Measurements from ENCODE around the gene KIAA0930.

The KIAA0930 gene

DNA sequence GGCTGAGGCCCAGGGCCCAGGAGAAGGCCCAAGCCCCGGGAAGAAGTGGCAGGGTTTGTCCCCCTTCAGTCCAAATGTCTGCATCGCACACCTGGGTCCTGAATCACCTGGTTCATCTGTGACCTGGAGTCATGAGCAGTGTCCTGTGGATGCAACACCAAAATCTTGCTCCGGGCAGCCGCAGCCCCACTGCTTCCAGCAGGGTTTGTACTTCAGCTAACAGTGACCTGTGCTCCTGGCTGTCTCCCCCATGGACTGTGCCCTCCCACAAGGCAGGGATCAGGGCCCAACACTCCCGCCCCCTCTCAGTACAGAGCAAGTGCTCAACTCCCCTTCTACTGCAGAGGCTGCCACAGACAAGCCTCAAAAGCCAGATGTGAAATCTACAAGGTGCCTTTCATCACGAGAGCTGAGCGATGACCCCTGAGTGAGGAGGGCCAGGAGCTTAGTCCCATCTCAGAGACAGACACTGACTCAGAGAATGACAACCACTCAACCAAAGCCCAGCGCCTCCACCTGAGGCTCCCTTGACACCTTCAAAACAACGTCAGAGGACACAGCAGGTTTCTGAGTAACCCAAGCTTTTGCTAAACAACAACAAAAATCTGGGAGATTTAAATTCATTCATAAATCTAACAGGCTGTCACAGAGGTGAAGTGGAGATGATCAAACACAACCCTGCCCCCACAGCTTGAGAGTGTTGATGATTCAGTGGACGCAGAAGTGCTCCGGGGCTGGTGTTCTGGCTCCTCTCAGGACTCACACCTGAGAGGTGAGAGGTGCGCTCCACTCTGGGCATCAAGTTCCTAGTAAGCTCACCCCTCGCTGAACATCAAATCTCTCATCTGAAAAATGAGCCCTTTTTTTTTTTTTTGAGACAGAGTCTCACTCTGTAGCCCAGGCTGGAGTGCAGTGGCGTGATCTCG lies 3.4 kb downstream of the KIAA0930 start:
- no peak for DNase-seq

DNA sequence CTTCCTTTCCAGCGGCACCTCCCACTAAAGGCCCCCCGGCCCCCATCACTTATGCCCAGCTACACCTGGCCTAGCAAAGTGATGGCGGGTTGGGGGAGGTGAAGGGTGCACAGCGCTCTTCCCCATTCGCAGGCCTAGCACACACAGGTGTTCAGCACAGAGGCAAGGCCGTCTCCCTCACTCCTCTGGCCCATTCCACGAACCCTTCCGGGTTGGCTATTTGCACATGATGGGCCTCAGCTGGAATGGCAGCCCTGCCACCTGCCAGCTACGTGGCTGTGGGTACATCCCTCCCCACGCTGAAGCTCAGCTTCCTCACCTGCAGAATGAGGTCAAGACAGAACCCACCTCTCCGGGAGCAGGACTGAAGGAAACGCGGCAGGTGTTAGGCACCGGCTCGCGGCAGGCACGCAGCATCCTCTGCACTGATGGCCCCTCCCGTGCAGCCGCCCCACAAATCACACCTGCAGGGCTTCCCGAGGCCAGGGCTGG lies 4.8 kb downstream of the KIAA0930 start:
- no peak for DNase-seq

DNA sequence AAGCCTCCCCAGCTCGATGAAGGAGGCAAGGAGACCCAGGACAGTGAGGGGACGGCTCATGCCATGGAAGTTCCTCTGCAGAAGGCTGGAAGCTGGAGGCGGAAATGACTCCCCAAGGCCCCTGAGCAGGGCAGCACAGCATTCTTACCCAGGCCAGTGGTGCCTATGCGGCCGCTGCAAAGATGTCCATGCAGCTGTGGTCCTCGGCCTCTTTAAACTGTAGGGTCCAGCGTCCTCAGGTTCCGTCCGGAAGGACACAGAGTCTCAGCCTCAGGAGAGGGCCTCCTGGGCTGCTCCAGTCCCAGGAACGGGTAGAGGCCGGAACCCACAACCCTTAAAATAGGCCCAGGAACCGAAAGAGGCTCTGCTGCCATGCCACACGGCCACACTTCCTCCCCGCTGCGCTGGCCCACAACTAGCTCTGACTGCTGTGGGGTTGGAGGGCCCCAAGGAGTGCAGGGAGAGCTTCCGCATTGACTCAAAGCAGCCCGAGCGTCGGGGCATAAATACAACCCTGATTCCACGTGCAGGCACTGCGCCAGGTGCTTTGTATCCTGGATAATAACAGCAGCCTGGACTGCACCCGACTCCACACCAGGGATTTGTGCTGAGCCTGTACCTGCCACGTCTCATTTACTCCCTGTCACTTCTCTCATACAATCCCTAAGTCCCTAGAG lies 5.5 kb downstream of the KIAA0930 start:
- DNase-seq = no peak

DNA sequence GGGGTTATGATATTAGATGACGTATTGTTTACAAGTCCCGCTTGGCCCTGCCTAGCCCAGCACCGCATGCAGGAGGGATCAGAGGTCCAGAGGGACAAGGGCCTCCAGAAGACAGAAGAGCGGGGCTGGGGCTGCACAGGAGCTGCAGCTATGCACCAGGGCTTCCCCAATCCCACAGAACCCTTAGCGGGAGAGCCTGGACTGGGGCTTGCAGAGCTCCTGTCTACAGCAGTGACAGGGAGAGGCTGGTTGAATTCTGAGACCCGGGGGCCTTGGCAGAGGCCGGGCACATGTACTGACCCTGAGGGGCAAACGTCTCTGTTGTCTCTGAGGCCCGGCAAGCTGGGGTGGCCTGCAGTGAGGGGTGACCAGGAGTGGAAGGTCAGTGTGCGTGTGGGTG lies 6.9 kb downstream of the KIAA0930 start:
- DNase-seq = no peak

DNA sequence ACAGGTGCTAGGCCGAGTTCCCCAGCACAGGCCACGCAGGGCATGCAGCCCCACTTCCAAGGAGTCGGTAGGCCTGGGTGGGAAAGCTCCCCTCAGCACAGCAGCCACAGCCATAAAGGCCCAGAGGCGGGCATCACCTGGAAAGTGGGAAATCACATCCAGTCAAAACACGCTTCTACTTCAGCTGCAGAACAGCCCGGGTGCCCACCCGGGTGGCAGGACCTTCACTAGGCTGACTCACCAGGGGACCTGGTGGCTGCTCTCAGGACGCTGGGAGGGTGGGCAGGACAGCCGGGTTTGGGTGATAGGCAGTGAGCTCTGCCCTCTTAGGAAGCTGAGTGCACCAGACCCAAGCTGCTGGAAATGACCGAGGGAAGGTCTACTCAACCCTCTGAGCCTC lies 7.3 kb downstream of the KIAA0930 start:
- no peak for DNase-seq

DNA sequence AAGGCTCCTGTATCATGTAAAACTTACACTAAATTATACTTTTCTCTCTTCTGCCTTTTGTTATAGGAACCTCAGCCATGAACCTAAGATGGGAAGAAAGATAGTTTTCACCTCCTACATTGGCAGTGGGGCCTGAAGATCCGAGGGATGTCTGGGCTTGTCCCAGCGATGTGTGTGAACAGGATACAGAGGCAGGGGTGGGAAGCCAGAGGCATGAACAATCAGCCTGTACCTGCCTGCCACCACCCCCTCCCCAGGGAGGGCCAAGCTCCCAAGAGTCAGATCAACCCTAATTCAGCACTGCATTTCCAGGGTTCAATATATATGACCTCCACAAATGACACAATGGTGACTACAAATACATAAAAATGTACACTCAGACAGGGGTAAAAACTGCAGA lies 9.4 kb downstream of the KIAA0930 start:
- DNase-seq = no peak

DNA sequence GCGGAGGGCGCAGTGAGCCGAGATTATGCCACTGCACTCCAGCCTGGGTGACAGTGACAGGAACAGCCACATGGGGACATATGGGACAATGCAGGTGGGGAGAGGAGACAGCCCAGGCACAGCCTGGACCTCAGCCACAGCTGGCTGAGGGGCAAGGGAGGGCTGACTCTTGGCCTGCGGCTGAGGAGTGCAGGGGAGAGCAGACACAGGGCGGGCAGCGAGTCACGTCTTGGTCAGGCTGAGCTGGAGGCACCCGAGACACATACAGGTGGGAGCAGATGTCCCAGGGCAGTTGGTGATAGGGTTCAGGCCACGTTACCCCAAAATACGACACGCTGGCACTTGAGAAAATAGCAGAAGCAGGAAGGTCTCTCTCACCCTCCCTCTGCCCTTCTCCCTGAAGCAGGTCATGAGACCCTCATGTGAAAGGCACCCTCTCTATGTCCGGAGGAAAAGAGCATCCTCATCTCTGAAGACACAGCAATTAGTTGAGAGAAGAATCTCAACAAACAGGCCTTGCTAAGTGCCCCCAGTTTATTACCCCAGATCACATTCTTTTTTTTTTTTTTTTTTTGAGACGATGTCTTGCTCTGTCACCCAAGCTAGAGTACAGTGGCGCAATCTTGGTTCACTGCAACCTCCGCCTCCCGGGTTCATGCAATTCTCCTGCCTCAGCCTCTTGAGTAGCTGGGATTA lies 10.5 kb downstream of the KIAA0930 start:
- DNase-seq = no peak

DNA sequence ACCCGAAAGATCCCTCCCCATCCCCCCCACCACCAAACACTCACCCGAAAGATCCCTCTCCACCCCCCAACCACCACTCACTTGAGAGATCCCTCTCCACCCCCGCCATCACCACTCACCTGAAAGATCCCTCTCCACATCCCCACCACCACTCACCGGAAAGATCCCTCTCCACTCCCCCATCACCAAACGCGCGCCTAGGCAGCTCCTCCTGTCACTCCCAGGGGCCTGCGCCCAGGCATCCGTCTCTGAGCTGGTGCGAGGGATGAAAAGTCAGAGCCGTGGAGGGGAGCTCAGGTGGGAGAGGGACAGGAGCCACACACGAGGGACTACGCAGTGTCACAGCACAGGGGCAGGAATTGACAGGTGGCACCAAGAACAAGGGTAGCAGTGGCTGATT lies 11.5 kb downstream of the KIAA0930 start:
- no peak for DNase-seq

GRCh38 chr22:45228401-45228754 lies 12.3 kb downstream of the KIAA0930 start:
- DNase-seq = no peak

- no peak for DNase-seq
Observed at GRCh38 chr22:45227645-45228400, 12.9 kb downstream of the KIAA0930 start.

DNA sequence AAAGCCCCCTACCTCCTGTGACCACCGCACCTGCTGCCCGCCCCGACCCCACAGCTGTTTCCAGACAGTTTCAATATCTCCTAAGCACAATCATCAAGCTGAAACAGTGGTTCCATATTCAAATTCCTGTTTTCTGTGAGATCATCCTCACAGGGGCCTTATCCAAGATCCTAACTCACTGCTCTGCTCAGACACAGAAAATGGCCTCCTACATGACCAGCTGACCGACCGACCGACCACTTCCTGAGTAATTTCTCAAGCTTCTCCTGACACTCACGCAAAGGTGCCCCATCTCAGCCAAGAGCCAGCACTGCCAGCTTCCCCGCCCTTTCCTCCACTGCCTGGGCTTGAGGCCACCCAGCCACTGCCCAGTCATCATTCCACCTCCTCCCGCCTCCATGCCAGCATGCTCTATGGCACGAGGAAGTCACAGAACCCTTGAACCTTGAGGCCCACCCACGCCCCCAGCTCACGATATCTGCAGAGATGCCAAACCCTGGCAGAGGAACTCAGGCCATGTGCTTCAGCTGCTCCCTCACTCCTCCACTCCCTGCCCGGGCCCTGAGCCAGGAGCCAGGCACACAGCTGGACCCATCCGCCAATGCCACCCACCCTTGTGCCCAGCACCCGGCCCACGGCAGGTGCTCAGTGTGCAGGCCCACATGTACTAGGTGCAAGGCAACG lies 14.0 kb downstream of the KIAA0930 start:
- DNase-seq = no peak

- DNase-seq = no peak
Observed at GRCh38 chr22:45225732-45226502, 14.8 kb downstream of the KIAA0930 start.

GRCh38 chr22:45224988-45225731 lies 15.5 kb downstream of the KIAA0930 start:
- DNase-seq = no peak

GRCh38 chr22:45224331-45224730 lies 16.4 kb downstream of the KIAA0930 start:
- no peak for DNase-seq

DNA sequence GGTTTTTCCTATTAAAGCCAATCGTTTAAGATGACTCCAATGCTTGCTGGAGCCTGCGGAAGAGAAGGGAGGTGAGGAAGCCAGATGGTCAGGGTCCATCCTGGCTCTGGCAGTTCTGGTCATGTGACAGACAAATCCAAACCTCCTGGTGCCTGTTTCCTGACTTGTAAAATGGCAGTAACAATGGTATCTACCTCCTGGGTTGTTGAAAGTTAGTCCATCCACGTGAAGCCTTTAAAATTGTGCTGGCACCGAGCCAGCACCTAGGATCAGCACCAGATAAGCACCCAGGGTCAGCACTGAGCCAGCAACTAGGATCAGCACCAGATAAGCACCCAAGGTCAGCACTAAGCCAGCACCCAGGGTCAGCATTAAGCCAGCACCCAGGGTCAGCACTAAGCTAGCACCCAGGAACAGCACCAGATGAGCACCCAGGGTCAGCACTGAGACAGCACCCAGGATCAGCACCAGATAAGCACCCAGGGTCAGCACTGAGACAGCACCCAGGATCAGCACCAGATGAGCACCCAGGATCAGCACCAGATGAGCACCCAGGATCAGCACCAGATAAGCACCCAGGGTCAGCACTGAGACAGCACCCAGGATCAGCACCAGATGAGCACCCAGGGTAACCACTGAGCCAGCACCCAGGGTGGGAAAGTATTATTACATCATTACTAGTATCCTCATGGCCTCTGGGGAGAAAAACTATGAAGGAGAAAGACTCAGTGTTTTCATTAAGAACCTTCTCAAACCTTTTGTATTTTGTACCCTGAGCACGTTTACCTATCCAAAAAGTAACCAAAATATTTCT lies 17.2 kb downstream of the KIAA0930 start:
- DNase-seq = no peak

DNA sequence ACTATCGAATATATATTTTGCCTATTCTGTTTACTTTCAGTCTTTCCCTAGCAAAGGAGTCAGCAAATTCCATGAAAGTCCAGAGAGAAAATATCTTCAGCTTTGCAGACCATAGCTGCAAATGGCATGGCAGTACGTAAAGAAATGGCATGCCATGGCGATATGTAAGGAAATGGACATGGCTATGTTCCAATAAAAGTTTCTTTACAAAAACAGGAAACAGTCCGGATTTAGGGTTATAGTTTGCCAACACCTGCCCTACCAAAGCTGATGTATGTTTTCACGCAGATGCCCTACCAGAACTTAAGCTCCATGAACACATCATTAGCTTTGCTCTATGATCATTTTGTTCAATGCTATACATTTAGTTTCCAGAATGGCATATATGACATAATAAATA lies 19.5 kb downstream of the KIAA0930 start:
- no peak for DNase-seq

DNA sequence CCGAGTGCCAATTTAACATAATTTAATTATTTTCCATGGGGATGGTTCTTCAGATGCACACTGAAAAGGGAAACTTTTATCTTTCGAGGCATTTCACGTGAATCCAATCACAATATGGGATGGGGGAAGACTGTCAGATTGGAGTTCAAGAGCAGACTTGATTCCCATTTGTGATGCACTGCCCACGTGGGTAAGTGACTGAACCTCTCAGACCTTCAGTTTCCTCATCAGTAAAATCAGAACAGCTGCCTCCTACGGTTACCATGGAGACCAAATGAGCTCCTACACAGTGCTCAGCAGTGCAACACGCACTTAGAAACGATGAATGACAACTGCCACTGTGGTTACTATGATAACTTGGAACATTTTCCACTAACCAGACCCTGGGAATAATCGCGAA lies 21.7 kb downstream of the KIAA0930 start:
- DNase-seq = no peak

- DNase-seq = no peak
Observed at GRCh38 chr22:45217806-45218205, 22.9 kb downstream of the KIAA0930 start.

GRCh38 chr22:45217345-45217744 lies 23.3 kb downstream of the KIAA0930 start:
- DNase-seq = no peak
